NCI-H774 (cell line): ENCODE data around the gene SPDYE6.
"Not testable (repeated sequence)": the region's sequence is repeated elsewhere in the genome, so short reads cannot be mapped to it uniquely, and the experiment has no call there.

Experiments used
- DNase-seq: peaks from one replicate; lab custom pipeline; 2025; lab: John Stamatoyannopoulos, UW

Gene SPDYE6

GRCh38 chr7:102363549-102364393 lies 7.5 kb upstream of the SPDYE6 start:
- peak; percentile 93 for DNase-seq

- not testable (repeated sequence) for DNase-seq
These were observed 9.3 kb downstream of the SPDYE6 start for GRCh38 chr7:102346983-102347382.

- not testable (repeated sequence) for DNase-seq
These were observed 15.5 kb downstream of the SPDYE6 start for GRCh38 chr7:102340599-102341368.

GRCh38 chr7:102337420-102337819 lies 18.8 kb downstream of the SPDYE6 start:
- not testable (repeated sequence) for DNase-seq

GRCh38 chr7:102337002-102337401 lies 19.2 kb downstream of the SPDYE6 start:
- DNase-seq = not testable (repeated sequence)

- DNase-seq = not testable (repeated sequence)
These were observed 20.7 kb downstream of the SPDYE6 start for GRCh38 chr7:102335574-102335973.

GRCh38 chr7:102330666-102331460 lies 25.4 kb downstream of the SPDYE6 start:
- not testable (repeated sequence) for DNase-seq

GRCh38 chr7:102329366-102329765 lies 26.9 kb downstream of the SPDYE6 start:
- DNase-seq = not testable (repeated sequence)

GRCh38 chr7:102328863-102329262 lies 27.4 kb downstream of the SPDYE6 start:
- DNase-seq = not testable (repeated sequence)

- not testable (repeated sequence) for DNase-seq
These were observed 29.1 kb downstream of the SPDYE6 start for GRCh38 chr7:102327183-102327582.

- no peak for DNase-seq
These were observed 29.9 kb downstream of the SPDYE6 start for GRCh38 chr7:102326157-102326889.

GRCh38 chr7:102325106-102325505 lies 31.1 kb downstream of the SPDYE6 start:
- DNase-seq = not testable (repeated sequence)

GRCh38 chr7:102323914-102324195 lies 32.4 kb downstream of the SPDYE6 start:
- DNase-seq = no peak

GRCh38 chr7:102322202-102322715 lies 34.0 kb downstream of the SPDYE6 start:
- DNase-seq = no peak

- no peak for DNase-seq
These were observed 34.7 kb downstream of the SPDYE6 start for GRCh38 chr7:102321351-102322201.

GRCh38 chr7:102320601-102321350 lies 35.5 kb downstream of the SPDYE6 start:
- DNase-seq = no peak

GRCh38 chr7:102320181-102320580 lies 36.1 kb downstream of the SPDYE6 start:
- no peak for DNase-seq

- DNase-seq = no peak
These were observed 36.6 kb downstream of the SPDYE6 start for GRCh38 chr7:102319671-102320070.

- DNase-seq = no peak
These were observed 37.7 kb downstream of the SPDYE6 start for GRCh38 chr7:102318482-102318971.
